ENCODE measurements around the gene ZEB2. TPM values are rescaled to one million over a fixed set of nuclear protein-coding genes. Genes with fewer than 3 reads are reported as not detected.

ZEB2 gene
- polyA plus RNA-seq, 2 of the 4 experiments (the other 2 are of a cell fraction), result 4.2 to 7.0 TPM

GRCh38 chr2:144502369-144502768, 17.6 kb downstream of the ZEB2 start:
- 90% methylated on average over 7 of the region's 7 CpGs for WGBS (ENCODE audit: missing lambda C conversion rate)
- FAIRE-seq, result no peak

GRCh38 chr2:144501627-144502026, 18.3 kb downstream of the ZEB2 start:
- Histone ChIP-seq H3K27ac (no peak overlapping the region), H3K4me1 (peaks cover 4% of the 10 kb centered on the region; the same call in 1 of the 3 replicates), H3K4me2 (no peak overlapping the region), H3K4me3 (no peak overlapping the region), H3K9me3 (no peaks in the 10 kb centered on the region)
- no peak for TF ChIP-seq POLR2A (IDR thresholded peaks at IDR 0.05; ENCODE audit: low read length)
- TF ChIP-seq KDM1A (IDR thresholded peaks at IDR 0.05; ENCODE audit: low read depth), result no peak
- no peak for TF ChIP-seq MYC (IDR thresholded peaks at IDR 0.05; ENCODE audit: borderline replicate concordance, low read length)
- TF ChIP-seq MAZ (IDR thresholded peaks at IDR 0.05; ENCODE audit: borderline replicate concordance, low read depth, low read length), result no peak
- TF ChIP-seq HES2 (IDR thresholded peaks at IDR 0.05), result no peak
- no peak for TF ChIP-seq ZFP36 (IDR thresholded peaks at IDR 0.05; ENCODE audit: borderline replicate concordance, partially characterized antibody)
- 56% methylated on average over 1 of the region's 1 CpG for WGBS (ENCODE audit: missing lambda C conversion rate)
- DNase-seq (ENCODE audit: low read depth in 1 of 2, low spot score in 1 of 2) (no peak), FAIRE-seq (no peak), ATAC-seq (no peak)
- ChIA-PET CTCF (no interaction called here), POLR2A (no interaction called here)

More at GRCh38 chr2:144502369-144502768, 17.6 kb downstream of the ZEB2 start:
- Histone ChIP-seq H3K4me2 (no peak overlapping the region), H3K4me3 (no peak overlapping the region), H3K27ac (no peak overlapping the region), H3K4me1 (peaks cover 4% of the 10 kb centered on the region; the same call in 1 of the 3 replicates), H3K9me3 (no peaks in the 10 kb centered on the region)
- no peak for DNase-seq (ENCODE audit: low read depth in 1 of 2, low spot score in 1 of 2)
- CTCF ChIA-PET, result no interaction called here
- POLR2A ChIA-PET, result no interaction called here
- no peak for ATAC-seq
- TF ChIP-seq NPAS2 (CRISPR knock-in tag; IDR thresholded peaks at IDR 0.05; ENCODE audit: borderline replicate concordance), result no peak
- TF ChIP-seq CHD2 (IDR thresholded peaks at IDR 0.05; ENCODE audit: low read length, partially characterized antibody), result no peak
- no peak for TF ChIP-seq CBX8 (IDR thresholded peaks at IDR 0.05)
- no peak for TF ChIP-seq SMC3 (IDR thresholded peaks at IDR 0.05)
- no peak for TF ChIP-seq JUNB (IDR thresholded peaks at IDR 0.05)
- no peak for TF ChIP-seq POLR2A (IDR thresholded peaks at IDR 0.05; ENCODE audit: low read length)
- TF ChIP-seq HMGXB4 (CRISPR knock-in tag; IDR thresholded peaks at IDR 0.05; ENCODE audit: borderline replicate concordance), result no peak
- no peak for TF ChIP-seq MAFK (IDR thresholded peaks at IDR 0.05; ENCODE audit: partially characterized antibody)
- no peak for TF ChIP-seq HOXB13 (CRISPR knock-in tag; IDR thresholded peaks at IDR 0.05; ENCODE audit: low read depth)
- no peak for TF ChIP-seq CBX2 (IDR thresholded peaks at IDR 0.05; ENCODE audit: borderline replicate concordance, low read depth)
- TF ChIP-seq JUN (IDR thresholded peaks at IDR 0.05), result no peak
- no peak for TF ChIP-seq ZC3H11A (IDR thresholded peaks at IDR 0.05)
- TF ChIP-seq MYC (IDR thresholded peaks at IDR 0.05; ENCODE audit: borderline replicate concordance, low read length), result no peak
- TF ChIP-seq CHD4 (IDR thresholded peaks at IDR 0.05; ENCODE audit: borderline replicate concordance), result no peak
- TF ChIP-seq BCL3 (IDR thresholded peaks at IDR 0.05), result no peak
- TF ChIP-seq KDM1A (IDR thresholded peaks at IDR 0.05; ENCODE audit: low read depth), result no peak

- no peak for FAIRE-seq
- Histone ChIP-seq H3K4me2 (no peak overlapping the region), H3K27ac (no peak overlapping the region), H3K9me3 (no peaks in the 10 kb centered on the region), H3K4me1 (peaks cover 4% of the 10 kb centered on the region; the same call in 1 of the 3 replicates), H3K4me3 (no peak overlapping the region)
- no peak for DNase-seq (ENCODE audit: low read depth in 1 of 2, low spot score in 1 of 2)
- POLR2A ChIA-PET, result interaction anchor here (0.6 kb wide), 2 partner anchors 114 to 115 kb away, joined by 3 to 4 read pairs; no protein-coding TSS in a partner anchor
- WGBS (ENCODE audit: missing lambda C conversion rate), result 90% methylated on average over 3 of the region's 3 CpGs
- ATAC-seq, result no peak
- CTCF ChIA-PET, result no interaction called here
- TF ChIP-seq SREBF2 (IDR thresholded peaks at IDR 0.05) (no peak), RNF2 (IDR thresholded peaks at IDR 0.05; ENCODE audit: borderline replicate concordance, low read depth) (no peak), GATA3 (IDR thresholded peaks at IDR 0.05; ENCODE audit: borderline replicate concordance) (no peak), FOSB (CRISPR knock-in tag; IDR thresholded peaks at IDR 0.05) (no peak), PBX3 (IDR thresholded peaks at IDR 0.05) (no peak), NR3C1 (IDR thresholded peaks at IDR 0.05) (no peak), ELK1 (IDR thresholded peaks at IDR 0.05; ENCODE audit: low read depth, low read length) (no peak), HOXB5 (CRISPR knock-in tag; IDR thresholded peaks at IDR 0.05) (no peak), EP300 (IDR thresholded peaks at IDR 0.05) (no peak)
These were observed 18.8 kb downstream of the ZEB2 start for GRCh38 chr2:144501118-144501517.
